Trophoblast cell (in vitro differentiated cells and primary cell): Measurements from ENCODE around the gene MYO1B.

Source experiments
- DNase-seq, 2 donors: peaks; one replicate each; pipeline ENCODE4 v3.0.0-alpha.2; 2016
- H2AFZ ChIP-seq: 2 replicates; pipeline ENCODE4 v1.6.1; 2013; ENCODE audit warnings: low read length, moderate library complexity, mild to moderate bottlenecking; ENCODE audit not compliant: insufficient read depth, poor library complexity
- H2AK5ac ChIP-seq: 2 replicates; pipeline ENCODE4 v1.6.1; 2013; ENCODE audit warnings: mild to moderate bottlenecking, low read length
- H2BK120ac ChIP-seq: 2 replicates; pipeline ENCODE4 v1.6.1; 2013; ENCODE audit warnings: low read length, mild to moderate bottlenecking, moderate library complexity; ENCODE audit not compliant: insufficient read depth, poor library complexity
- H2BK12ac ChIP-seq: 2 replicates; pipeline ENCODE4 v1.6.1; 2013; ENCODE audit warnings: mild to moderate bottlenecking, low read length, moderate library complexity
- H2BK5ac ChIP-seq: 2 replicates; pipeline ENCODE4 v1.6.1; 2013; ENCODE audit warnings: low read length, low read depth, moderate library complexity, mild to moderate bottlenecking; ENCODE audit not compliant: poor library complexity
- H3K14ac ChIP-seq: 2 replicates; pipeline ENCODE4 v1.6.1; 2013; ENCODE audit warnings: mild to moderate bottlenecking, low read length
- H3K18ac ChIP-seq: 2 replicates; pipeline ENCODE4 v1.6.1; 2013; ENCODE audit warnings: mild to moderate bottlenecking, low read length
- H3K23ac ChIP-seq: 2 replicates; pipeline ENCODE4 v1.6.1; 2013; ENCODE audit warnings: low read length
- H3K27ac ChIP-seq: 2 replicates; pipeline ENCODE4 v1.5.1; 2013; ENCODE audit warnings: low read depth, mild to moderate bottlenecking, inconsistent platforms, low read length, moderate library complexity
- H3K27me3 ChIP-seq: 2 replicates; pipeline ENCODE4 v1.6.1; 2013; ENCODE audit warnings: inconsistent platforms, mild to moderate bottlenecking, low read length, moderate library complexity; ENCODE audit not compliant: insufficient read depth
- H3K36me3 ChIP-seq, 2 experiments: 1 replicate in 1 of 2; 2 replicates in 1 of 2; pipeline ENCODE4 v1.6.1; 2013; ENCODE audit warnings: low read length in 2 of 2, mild to moderate bottlenecking in 2 of 2, moderate library complexity in 1 of 2; ENCODE audit not compliant: insufficient read depth in 2 of 2, control insufficient read depth in 1 of 2
- H3K4ac ChIP-seq: 2 replicates; pipeline ENCODE4 v1.6.1; 2013; ENCODE audit warnings: low read depth, mild to moderate bottlenecking, low read length, moderate library complexity
- H3K4me1 ChIP-seq, 2 experiments: 1 replicate in 1 of 2; 2 replicates in 1 of 2; pipeline ENCODE4 v1.6.1; 2013; ENCODE audit warnings: low read length in 2 of 2, mild to moderate bottlenecking in 2 of 2, moderate library complexity in 1 of 2; ENCODE audit not compliant: insufficient read depth in 2 of 2, control insufficient read depth in 1 of 2
- H3K4me2 ChIP-seq: 2 replicates; pipeline ENCODE4 v1.6.1; 2013; ENCODE audit warnings: inconsistent platforms, mild to moderate bottlenecking, low read length, moderate library complexity
- H3K4me3 ChIP-seq: 2 replicates; pipeline ENCODE4 v1.5.1; 2013; ENCODE audit warnings: mild to moderate bottlenecking, low read depth, low read length, inconsistent platforms
- H3K79me1 ChIP-seq: one replicate; pipeline ENCODE4 v1.6.1; 2013; ENCODE audit warnings: low read length
- H3K79me2 ChIP-seq: 2 replicates; pipeline ENCODE4 v1.6.1; 2013; ENCODE audit warnings: low read length, mild to moderate bottlenecking; ENCODE audit not compliant: control insufficient read depth, insufficient read depth, poor library complexity
- H3K9ac ChIP-seq: 2 replicates; pipeline ENCODE4 v1.6.1; 2013; ENCODE audit warnings: mild to moderate bottlenecking, low read length
- H3K9me3 ChIP-seq: 2 replicates; pipeline ENCODE4 v1.6.1; 2013; ENCODE audit warnings: low read depth, mild to moderate bottlenecking, control low read depth, inconsistent platforms, low read length; ENCODE audit not compliant: insufficient read depth
- H4K12ac ChIP-seq: 2 replicates; pipeline ENCODE4 v1.6.1; 2013; ENCODE audit warnings: low read depth, mild to moderate bottlenecking, low read length, moderate library complexity
- H4K8ac ChIP-seq: 2 replicates; pipeline ENCODE4 v1.6.1; 2013; ENCODE audit warnings: low read depth, mild to moderate bottlenecking, low read length, moderate library complexity
- H4K91ac ChIP-seq: one replicate; pipeline ENCODE4 v1.6.1; 2013; ENCODE audit warnings: low read depth, mild to moderate bottlenecking, low read length, moderate library complexity
- WGBS: extraction: QIAGEN DNeasy Blood & Tissue Kit; methylation state at CpG from one replicate; pipeline ENCODE4 v1.1.7; 2013; ENCODE audit warnings: missing lambda C conversion rate; ENCODE audit not compliant: insufficient read length, insufficient coverage; ENCODE audit errors: extremely low coverage; 5-methylcytosine and 5-hydroxymethylcytosine counted together

Gene MYO1B

DNA sequence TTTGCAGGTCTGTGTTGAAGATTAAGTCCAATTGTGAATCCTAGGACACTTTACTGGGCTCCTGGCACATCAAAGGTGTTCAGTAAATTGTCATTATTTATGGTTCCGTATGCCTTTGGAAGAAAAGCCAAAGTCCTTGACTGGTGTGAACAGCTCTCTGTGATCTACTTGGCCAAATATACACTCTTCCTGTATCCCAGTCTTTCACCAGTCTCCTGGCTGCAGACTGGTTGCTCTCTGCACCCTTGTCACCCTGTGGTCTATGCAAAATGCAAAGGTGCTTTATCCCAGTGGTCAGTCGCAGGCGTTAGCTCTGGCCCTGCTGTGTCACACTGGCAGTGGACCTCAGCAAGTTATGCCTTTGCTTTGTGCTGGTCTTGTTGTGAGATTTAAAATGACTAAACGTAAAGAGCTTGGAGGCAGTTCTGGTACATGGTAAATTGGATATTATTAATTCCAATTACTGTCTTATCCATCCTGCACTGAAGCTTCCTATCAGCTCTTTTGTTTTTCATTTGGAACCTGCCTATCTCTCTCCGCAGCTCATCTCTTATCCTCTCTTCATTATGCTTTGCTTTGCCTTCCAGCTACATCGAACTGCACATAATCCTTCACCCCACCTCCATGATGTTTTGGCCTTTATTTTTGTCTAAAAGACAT is 83.1 kb downstream of the MYO1B start:
- Histone ChIP-seq H2BK5ac (no peak overlapping the region), H3K79me2 (no peaks in the 10 kb centered on the region), H2BK12ac (no peak overlapping the region), H4K91ac (no peak overlapping the region), H3K23ac (no peak overlapping the region), H3K27me3 (no peaks in the 10 kb centered on the region), H3K4me2 (no peak overlapping the region), H3K4me1 (peaks cover 2 to 6% of the 10 kb centered on the region in 2 experiments), H3K18ac (no peak overlapping the region), H3K79me1 (no peaks in the 10 kb centered on the region), H3K14ac (no peak overlapping the region), H4K8ac (no peak overlapping the region), H3K4ac (no peak overlapping the region), H3K9ac (no peak overlapping the region), H3K4me3 (no peak overlapping the region), H2AFZ (no peak overlapping the region), H4K12ac (no peak overlapping the region), H3K9me3 (no peaks in the 10 kb centered on the region), H3K36me3 (peaks cover 0 to 2% of the 10 kb centered on the region in 2 experiments), H2BK120ac (no peak overlapping the region), H3K27ac (no peak overlapping the region), H2AK5ac (no peak overlapping the region)
- WGBS: no CpG with 5 or more reads among the region's 6 CpGs
- no peak for DNase-seq

DNA sequence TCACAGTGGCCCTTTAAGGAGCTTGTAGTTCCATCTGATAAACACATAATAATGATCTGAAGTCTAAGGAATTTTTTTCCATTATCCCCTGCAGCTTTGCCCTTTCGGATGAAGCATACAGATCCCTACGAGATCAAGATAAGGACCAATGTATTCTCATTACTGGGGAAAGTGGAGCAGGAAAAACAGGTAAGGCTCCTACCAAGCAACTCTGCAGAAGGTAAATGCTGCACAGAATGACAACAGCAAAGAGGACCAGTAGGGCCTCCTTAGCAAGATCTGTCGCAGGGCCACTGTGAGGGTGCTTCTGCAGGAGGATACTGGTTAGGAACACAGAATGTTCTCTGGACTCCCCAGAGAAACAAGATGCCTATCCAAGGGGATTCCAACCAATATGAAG is 84.6 kb downstream of the MYO1B start:
- Histone ChIP-seq H2BK5ac (no peak overlapping the region), H3K27ac (peak overlapping the region; percentile 1), H3K27me3 (no peaks in the 10 kb centered on the region), H3K14ac (no peak overlapping the region), H2AK5ac (no peak overlapping the region), H3K23ac (no peak overlapping the region), H3K79me1 (no peaks in the 10 kb centered on the region), H4K8ac (no peak overlapping the region), H3K18ac (no peak overlapping the region), H3K4me2 (no peak overlapping the region), H3K9me3 (no peaks in the 10 kb centered on the region), H2AFZ (no peak overlapping the region), H3K4me1 (peaks cover 2 to 6% of the 10 kb centered on the region in 2 experiments), H4K91ac (no peak overlapping the region), H2BK12ac (no peak overlapping the region), H2BK120ac (no peak overlapping the region), H3K4ac (no peak overlapping the region), H3K36me3 (peaks cover 0 to 5% of the 10 kb centered on the region in 2 experiments), H3K9ac (no peak overlapping the region), H3K79me2 (no peaks in the 10 kb centered on the region), H3K4me3 (no peak overlapping the region), H4K12ac (no peak overlapping the region)
- WGBS: no CpG with 5 or more reads among the region's 3 CpGs
- peak; percentile 78 to 95 for DNase-seq

- Histone ChIP-seq H3K79me2 (no peaks in the 10 kb centered on the region), H3K27me3 (no peaks in the 10 kb centered on the region), H3K23ac (no peak overlapping the region), H4K91ac (no peak overlapping the region), H3K36me3 (peaks cover 0 to 7% of the 10 kb centered on the region in 2 experiments), H3K4me2 (no peak overlapping the region), H3K79me1 (no peaks in the 10 kb centered on the region), H3K9me3 (no peaks in the 10 kb centered on the region), H3K4me3 (no peak overlapping the region), H3K4me1 (peaks cover 2 to 4% of the 10 kb centered on the region in 2 experiments), H3K4ac (no peak overlapping the region), H3K14ac (no peak overlapping the region), H4K8ac (no peak overlapping the region), H2AK5ac (no peak overlapping the region), H4K12ac (no peak overlapping the region), H2BK12ac (no peak overlapping the region), H3K9ac (no peak overlapping the region), H3K27ac (no peak overlapping the region), H3K18ac (no peak overlapping the region), H2BK120ac (no peak overlapping the region), H2BK5ac (no peak overlapping the region), H2AFZ (no peak overlapping the region)
- WGBS: no CpG with 5 or more reads among the region's 6 CpGs
- DNase-seq: no peak
These were observed 88.7 kb downstream of the MYO1B start for GRCh38 chr2:191333911-191334357.

GRCh38 chr2:191335875-191336464 is 90.8 kb downstream of the MYO1B start:
- WGBS: no CpG with 5 or more reads among the region's 3 CpGs
- Histone ChIP-seq H4K8ac (no peak overlapping the region), H3K9me3 (no peaks in the 10 kb centered on the region), H2BK12ac (no peak overlapping the region), H3K23ac (no peak overlapping the region), H3K4me2 (no peak overlapping the region), H2BK5ac (no peak overlapping the region), H3K4me1 (peaks cover 0 to under 1% of the 10 kb centered on the region in 2 experiments), H3K14ac (no peak overlapping the region), H4K91ac (no peak overlapping the region), H3K27me3 (no peaks in the 10 kb centered on the region), H2AFZ (no peak overlapping the region), H3K9ac (no peak overlapping the region), H3K79me2 (no peaks in the 10 kb centered on the region), H2BK120ac (no peak overlapping the region), H2AK5ac (no peak overlapping the region), H3K4ac (no peak overlapping the region), H3K18ac (no peak overlapping the region), H3K27ac (no peak overlapping the region), H4K12ac (no peak overlapping the region), H3K36me3 (peaks cover 0 to 6% of the 10 kb centered on the region in 2 experiments), H3K79me1 (no peaks in the 10 kb centered on the region), H3K4me3 (no peak overlapping the region)
- DNase-seq: no peak
